Mucosa of descending colon (tissue), 3 donors: ENCODE measurements around the gene TMX2. TPM values are rescaled to one million over a fixed set of nuclear protein-coding genes. Genes with fewer than 3 reads are reported as not detected.

Source experiments
- ATAC-seq: fragments of 200-7000 bp; cut with Tn5 transposase; one replicate; pipeline ENCODE4 v1.9.1; 2020; ENCODE audit warnings: mild to moderate bottlenecking, moderate library complexity
- DNase-seq, 3 donors: peaks; one replicate each; pipeline ENCODE4 v3.0.0-alpha.2; 2020
- H3K36me3 ChIP-seq: fragments of 200-600 bp; one replicate; pipeline ENCODE4 v1.8.0; 2021; ENCODE audit warnings: low read depth, mild to moderate bottlenecking
- H3K4me1 ChIP-seq: fragments of 200-600 bp; one replicate; pipeline ENCODE4 v1.8.0; 2021; ENCODE audit warnings: low read depth, mild to moderate bottlenecking
- H3K4me3 ChIP-seq: fragments of 200-600 bp; one replicate; pipeline ENCODE4 v1.8.0; 2021; ENCODE audit warnings: mild to moderate bottlenecking
- H3K9me3 ChIP-seq: fragments of 200-600 bp; one replicate; pipeline ENCODE4 v1.8.0; 2021; ENCODE audit warnings: mild to moderate bottlenecking
- intact Hi-C, 2 donors: fragments of 100-400 bp; cut with DNase I in 1 of 2; cut with micrococcal nuclease in 1 of 2; formaldehyde crosslinking; loops; one replicate each; pipeline versions ENCODE4 v1.11.0 to v1.11.1; 2022; cut with DNase I, micrococcal nuclease
- total RNA-seq, 3 donors: library from RNA; stranded (reverse); fragmentation: NEBNext Ultra II Directional in 2 of 3; extraction: Animal tissue kit (Norgen Biotek cat#: 25700) in 2 of 3; gene quantifications; one replicate each; pipeline versions ENCODE4 v1.2.1 to v1.2.4, GENCODE V29; 2021 to 2023
- TF ChIP-seq, protein P1 (sequence below): fragments of 200-600 bp; IDR thresholded peaks from one replicate; pipeline ENCODE4 v1.8.0; 2022; ENCODE audit warnings: antibody characterized with exemption, mild to moderate bottlenecking
- donor health status: DM: no; HTN: no; CAD: no; lungs with moderate emphysema.
- donor health status: DM: no; HTN: no; CAD: no.
- donor health status: DM: no; HTN: yes; CAD: no.

Gene TMX2
- total RNA-seq, 3 donors from 2014 or later: 83.6 to 119 (median 113) TPM

DNA sequence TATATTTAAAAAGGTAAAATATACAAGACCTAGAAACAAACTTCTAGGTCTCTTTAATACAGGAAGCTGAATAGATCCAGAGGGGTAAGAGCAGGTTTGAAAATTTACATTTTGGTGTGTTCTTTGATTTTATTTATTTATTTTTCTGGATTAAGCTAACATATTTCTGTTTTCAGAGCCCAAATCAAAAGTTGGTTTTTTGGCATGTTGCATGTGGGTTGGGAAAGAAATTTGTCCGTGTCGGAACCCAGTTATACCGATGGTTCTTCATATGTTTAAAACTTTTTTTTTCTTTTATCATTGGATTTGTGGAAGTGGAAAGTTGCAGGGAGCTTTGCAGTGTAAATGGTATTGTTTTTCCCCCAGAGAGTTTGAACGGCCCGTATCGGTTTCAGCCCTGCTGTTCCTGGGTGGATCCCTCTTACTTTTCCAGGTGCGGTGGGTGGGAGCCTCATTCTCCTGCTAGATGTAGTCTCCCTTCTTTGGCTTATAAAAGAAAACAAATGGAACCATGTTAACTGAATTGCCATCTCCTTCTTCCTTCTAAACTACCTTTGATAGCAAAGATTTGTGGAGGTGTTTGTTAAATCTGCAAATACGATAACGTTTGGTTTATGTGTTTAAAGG lies 50.0 kb downstream of the TMX2 start:
- H3K4me3 ChIP-seq: peak overlapping the region; percentile 31
- no peaks in the 10 kb centered on the region for H3K9me3 ChIP-seq
- H3K36me3 ChIP-seq: no peaks in the 10 kb centered on the region
- TF ChIP-seq, protein P1, sequence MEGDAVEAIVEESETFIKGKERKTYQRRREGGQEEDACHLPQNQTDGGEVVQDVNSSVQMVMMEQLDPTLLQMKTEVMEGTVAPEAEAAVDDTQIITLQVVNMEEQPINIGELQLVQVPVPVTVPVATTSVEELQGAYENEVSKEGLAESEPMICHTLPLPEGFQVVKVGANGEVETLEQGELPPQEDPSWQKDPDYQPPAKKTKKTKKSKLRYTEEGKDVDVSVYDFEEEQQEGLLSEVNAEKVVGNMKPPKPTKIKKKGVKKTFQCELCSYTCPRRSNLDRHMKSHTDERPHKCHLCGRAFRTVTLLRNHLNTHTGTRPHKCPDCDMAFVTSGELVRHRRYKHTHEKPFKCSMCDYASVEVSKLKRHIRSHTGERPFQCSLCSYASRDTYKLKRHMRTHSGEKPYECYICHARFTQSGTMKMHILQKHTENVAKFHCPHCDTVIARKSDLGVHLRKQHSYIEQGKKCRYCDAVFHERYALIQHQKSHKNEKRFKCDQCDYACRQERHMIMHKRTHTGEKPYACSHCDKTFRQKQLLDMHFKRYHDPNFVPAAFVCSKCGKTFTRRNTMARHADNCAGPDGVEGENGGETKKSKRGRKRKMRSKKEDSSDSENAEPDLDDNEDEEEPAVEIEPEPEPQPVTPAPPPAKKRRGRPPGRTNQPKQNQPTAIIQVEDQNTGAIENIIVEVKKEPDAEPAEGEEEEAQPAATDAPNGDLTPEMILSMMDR: no peak
- intact Hi-C loops: loop anchor here in 1 of 2 donors (5.0 kb wide), 1 partner anchor 35 kb away; no protein-coding TSS in a partner anchor
- peak in 1 of 3 donors; percentile 69 for DNase-seq
- ATAC-seq: peak; percentile 62
- H3K4me1 ChIP-seq: peaks cover 15% of the 10 kb centered on the region

DNA sequence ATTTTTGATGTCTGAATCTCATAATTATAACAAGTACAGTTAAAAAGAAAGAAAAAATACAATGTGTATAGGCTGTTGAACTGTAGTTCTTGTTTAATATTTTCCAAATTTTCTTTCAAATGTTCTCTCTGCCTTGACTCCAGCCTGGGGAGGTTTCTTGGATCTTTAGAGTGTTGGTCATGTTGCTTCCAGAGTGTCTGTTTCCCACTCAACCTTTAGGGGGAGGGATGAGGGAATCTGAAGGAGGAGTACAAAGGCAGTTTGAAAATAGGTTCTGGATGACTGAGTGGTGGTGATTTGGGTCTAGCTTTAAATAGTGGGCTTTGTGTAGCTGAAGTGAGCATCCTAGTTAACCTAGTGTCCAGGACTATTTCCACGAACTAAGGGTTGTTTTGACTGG lies 51.2 kb downstream of the TMX2 start:
- DNase-seq (peak in 1 of 3 donors; percentile 48), ATAC-seq (peak; percentile 58)
- H3K4me1 ChIP-seq: peaks cover 15% of the 10 kb centered on the region
- TF ChIP-seq, protein P1: no peak
- no peaks in the 10 kb centered on the region for H3K9me3 ChIP-seq
- intact Hi-C loops: loop anchor here in 1 of 2 donors (5.0 kb wide), 1 partner anchor 34 kb away; no protein-coding TSS in a partner anchor
- peak overlapping the region; percentile 31 for H3K4me3 ChIP-seq
- H3K36me3 ChIP-seq: no peaks in the 10 kb centered on the region

DNA sequence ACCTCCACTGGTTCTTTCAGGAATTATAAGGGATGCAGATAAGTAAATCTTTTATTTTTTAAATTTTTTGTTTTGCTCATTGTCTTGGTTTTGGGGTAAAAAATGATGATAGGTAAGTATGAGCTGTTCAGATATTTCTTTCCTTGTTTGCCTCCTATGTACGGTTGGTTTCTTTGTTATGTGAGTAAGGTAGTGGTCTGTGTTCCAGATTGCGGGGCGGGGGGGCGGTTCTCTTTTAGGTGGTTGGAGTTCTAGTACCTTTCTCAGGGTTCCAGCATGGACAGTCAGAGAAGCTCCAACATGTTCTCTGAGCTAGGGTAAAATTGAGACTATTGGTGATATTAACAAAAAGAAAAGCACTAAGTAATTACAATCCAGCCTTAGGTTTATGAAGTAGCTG lies 51.6 kb downstream of the TMX2 start:
- intact Hi-C loops: loop anchor here in 1 of 2 donors (5.0 kb wide), 1 partner anchor 33 kb away; no protein-coding TSS in a partner anchor
- TF ChIP-seq, protein P1: no peak
- no peak for DNase-seq

DNA sequence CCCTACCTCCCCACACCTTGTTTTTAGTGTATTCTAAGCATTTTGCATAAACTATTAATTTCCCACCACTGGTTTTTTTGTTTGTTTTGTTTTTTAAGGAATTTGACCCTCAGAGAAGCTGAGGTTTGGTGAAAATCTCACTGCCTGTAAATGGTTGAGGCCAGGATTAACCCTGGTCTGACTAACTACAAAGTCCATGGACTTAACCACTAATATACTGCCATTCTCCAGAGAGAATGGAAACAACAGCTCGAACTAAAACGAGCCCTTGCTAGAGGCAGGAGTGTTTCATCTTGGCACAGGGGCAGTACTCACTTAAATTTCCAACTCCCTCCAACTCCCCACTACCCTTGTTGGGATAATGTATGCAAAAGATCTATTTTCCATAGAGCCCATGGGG lies 52.2 kb downstream of the TMX2 start:
- DNase-seq (no peak), ATAC-seq (peak; percentile 8)
- intact Hi-C loops: loop anchor here in 1 of 2 donors (5.0 kb wide), 1 partner anchor 33 kb away; no protein-coding TSS in a partner anchor
- peaks cover 17% of the 10 kb centered on the region for H3K4me1 ChIP-seq
- no peak overlapping the region for H3K4me3 ChIP-seq
- no peaks in the 10 kb centered on the region for H3K36me3 ChIP-seq
- H3K9me3 ChIP-seq: no peaks in the 10 kb centered on the region
- TF ChIP-seq, protein P1: no peak

More for the DNA sequence above, 51.6 kb downstream of the TMX2 start:
- Histone ChIP-seq H3K36me3 (no peaks in the 10 kb centered on the region), H3K9me3 (no peaks in the 10 kb centered on the region), H3K4me3 (no peak overlapping the region), H3K4me1 (peaks cover 17% of the 10 kb centered on the region)
- ATAC-seq: no peak

DNA sequence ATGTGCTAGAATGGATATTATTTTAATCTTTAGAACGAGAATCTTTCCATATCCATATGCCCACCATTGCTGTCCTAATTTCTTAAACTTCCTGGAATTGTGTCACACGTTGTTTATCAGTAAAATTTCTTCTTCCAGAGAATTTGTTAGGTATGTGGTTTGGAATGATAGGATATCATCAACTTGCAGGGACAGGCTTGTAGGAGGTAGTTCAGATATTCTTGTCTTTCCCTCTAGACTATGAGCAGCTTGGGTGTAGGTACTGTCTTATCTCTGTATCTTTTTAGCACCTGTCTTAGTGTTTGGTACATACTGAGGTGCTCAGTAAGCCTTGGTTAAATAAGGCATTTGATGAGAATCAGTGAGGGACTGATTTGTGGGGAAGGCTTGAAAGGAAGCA lies 52.6 kb downstream of the TMX2 start:
- DNase-seq (no peak), ATAC-seq (no peak)
- intact Hi-C loops: loop anchor here in 1 of 2 donors (5.0 kb wide), 1 partner anchor 32 kb away; no protein-coding TSS in a partner anchor
- Histone ChIP-seq H3K4me1 (peaks cover 17% of the 10 kb centered on the region), H3K9me3 (no peaks in the 10 kb centered on the region), H3K4me3 (no peak overlapping the region), H3K36me3 (no peaks in the 10 kb centered on the region)
- TF ChIP-seq, protein P1: no peak
